Glutamatergic neuron (in vitro differentiated cells): ENCODE measurements around the gene ATG5. TPM values are rescaled to one million over a fixed set of nuclear protein-coding genes. Genes with fewer than 3 reads are reported as not detected.

ENCODE experiments used
- DNase-seq: peaks from one replicate; pipeline ENCODE4 v3.0.0; 2022
- H3K27ac Mint-ChIP-seq: one replicate; pipeline ENCODE4 v1.8.0; 2020; ENCODE audit warnings: mild to moderate bottlenecking, mixed read lengths, inconsistent platforms; ENCODE audit not compliant: unreplicated experiment
- H3K27me3 Mint-ChIP-seq: one replicate; pipeline ENCODE4 v1.8.0; 2020; ENCODE audit warnings: mild to moderate bottlenecking, moderate library complexity, mixed read lengths, inconsistent platforms; ENCODE audit not compliant: unreplicated experiment
- H3K36me3 Mint-ChIP-seq: one replicate; pipeline ENCODE4 v1.8.0; 2020; ENCODE audit warnings: mild to moderate bottlenecking, mixed read lengths, inconsistent platforms; ENCODE audit not compliant: unreplicated experiment
- H3K4me1 Mint-ChIP-seq: one replicate; pipeline ENCODE4 v1.8.0; 2020; ENCODE audit warnings: mild to moderate bottlenecking, low read depth, mixed read lengths, inconsistent platforms; ENCODE audit not compliant: unreplicated experiment
- H3K4me3 Mint-ChIP-seq: one replicate; pipeline ENCODE4 v1.8.0; 2020; ENCODE audit warnings: mild to moderate bottlenecking, mixed read lengths, inconsistent platforms; ENCODE audit not compliant: unreplicated experiment
- H3K9me3 Mint-ChIP-seq: one replicate; pipeline ENCODE4 v1.8.0; 2020; ENCODE audit warnings: mild to moderate bottlenecking, moderate library complexity, mixed read lengths, inconsistent platforms; ENCODE audit not compliant: unreplicated experiment
- CTCF ChIP-seq: fragments of 200-600 bp; sonication (generic); IDR thresholded peaks from one replicate; pipeline ENCODE4 v1.5.0; 2021; ENCODE audit not compliant: partially characterized antibody, unreplicated experiment
- total RNA-seq: library from RNA; stranded (reverse); fragmentation: NEBNext Ultra II Directional; extraction: Animal tissue kit (Norgen Biotek cat#: 25700); gene quantifications from one replicate; pipeline ENCODE4 v1.2.1, GENCODE V29; 2021; ENCODE audit not compliant: unreplicated experiment

The ATG5 gene
- total RNA-seq, 1 donor from 2014 or later = 24.8 TPM

DNA sequence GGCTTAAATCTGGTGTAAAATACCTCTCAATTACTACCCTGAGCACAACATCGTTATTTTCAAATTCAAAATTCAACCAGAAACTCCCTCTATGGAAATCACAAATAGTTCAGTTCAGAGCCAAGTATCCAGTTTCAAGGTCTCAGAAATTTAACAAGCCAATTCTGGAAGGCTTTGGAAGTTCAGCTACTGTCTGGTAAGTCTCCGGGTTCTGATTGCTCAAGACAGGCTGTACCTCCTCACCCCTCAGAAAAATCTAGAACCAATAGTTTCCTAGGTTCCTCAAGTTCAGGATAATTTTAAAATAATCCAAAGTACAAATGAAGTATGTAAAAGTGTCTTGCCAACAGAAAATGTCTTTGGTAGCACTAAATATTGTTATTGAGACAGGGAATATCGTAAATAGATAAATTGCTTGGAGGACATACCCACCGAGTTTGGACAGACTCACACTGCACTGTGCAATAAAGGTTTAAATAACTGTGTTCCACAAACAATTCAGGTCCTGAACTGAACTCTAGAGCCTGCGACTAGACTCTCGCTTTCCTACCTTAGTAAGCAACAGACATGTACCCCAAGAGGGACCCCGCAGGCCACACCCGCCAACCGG, 729 bp downstream of the ATG5 start:
- TF ChIP-seq CTCF = no peak
- DNase-seq = no peak
- H3K9me3 Mint-ChIP-seq = peaks cover 6% of the 10 kb centered on the region

GRCh38 chr6:106321940-106322339, 3.6 kb downstream of the ATG5 start:
- H3K27me3 Mint-ChIP-seq = peaks cover 2% of the 10 kb centered on the region
- no peaks in the 10 kb centered on the region for H3K36me3 Mint-ChIP-seq
- H3K9me3 Mint-ChIP-seq = peaks cover 6% of the 10 kb centered on the region
- H3K4me1 Mint-ChIP-seq = peaks cover 4% of the 10 kb centered on the region
- no peak overlapping the region for H3K4me3 Mint-ChIP-seq
- DNase-seq = no peak
- no peak overlapping the region for H3K27ac Mint-ChIP-seq
- TF ChIP-seq CTCF = no peak

More for the DNA sequence above, 729 bp downstream of the ATG5 start:
- Mint-ChIP-seq H3K4me1 (peaks cover 4% of the 10 kb centered on the region), H3K27ac (peak overlapping the region; percentile 34), H3K36me3 (no peaks in the 10 kb centered on the region), H3K4me3 (peak overlapping the region; percentile 91), H3K27me3 (peaks cover 2% of the 10 kb centered on the region)

DNA sequence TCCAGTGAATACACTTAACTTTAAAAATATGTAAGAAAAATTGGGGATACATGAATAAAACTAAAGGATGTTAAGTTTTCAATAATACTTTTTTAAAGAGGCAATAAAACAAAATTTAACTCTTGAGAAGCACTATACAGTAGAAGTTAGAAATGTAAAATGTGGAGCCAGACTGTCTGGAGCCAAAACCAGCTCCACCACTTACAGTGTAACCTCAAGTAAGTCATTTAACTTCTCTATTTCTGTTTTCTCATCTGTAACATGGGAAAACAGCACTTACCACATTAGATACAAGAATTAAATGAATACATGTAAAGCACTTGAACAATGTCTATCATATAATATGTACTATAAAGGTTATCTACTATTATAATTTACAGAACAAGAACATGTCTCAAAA, 6.7 kb downstream of the ATG5 start:
- H3K4me3 Mint-ChIP-seq = no peak overlapping the region
- H3K4me1 Mint-ChIP-seq = no peaks in the 10 kb centered on the region
- TF ChIP-seq CTCF = no peak
- no peaks in the 10 kb centered on the region for H3K9me3 Mint-ChIP-seq
- no peak for DNase-seq
- no peaks in the 10 kb centered on the region for H3K27me3 Mint-ChIP-seq
- H3K27ac Mint-ChIP-seq = no peak overlapping the region
- no peaks in the 10 kb centered on the region for H3K36me3 Mint-ChIP-seq

DNA sequence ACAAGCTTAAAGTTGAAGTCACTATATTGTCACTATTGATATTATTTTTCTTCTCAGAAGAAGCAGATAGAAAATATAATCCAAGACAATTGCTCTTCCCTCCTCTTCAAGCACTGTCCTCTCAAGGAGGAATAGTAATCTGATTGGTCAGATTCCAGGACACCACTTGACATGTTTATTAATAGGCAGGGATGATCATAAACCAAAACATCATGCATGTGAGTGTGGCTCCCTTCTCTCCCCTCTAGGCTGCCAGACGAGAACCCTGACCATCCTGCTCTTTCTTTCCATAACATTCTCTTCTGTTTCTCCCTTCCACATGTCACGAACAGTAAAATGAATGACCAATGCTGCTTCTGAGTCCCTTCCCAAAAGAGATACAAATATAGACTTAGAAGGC, 7.5 kb downstream of the ATG5 start:
- H3K9me3 Mint-ChIP-seq = no peaks in the 10 kb centered on the region
- H3K36me3 Mint-ChIP-seq = no peaks in the 10 kb centered on the region
- no peak for DNase-seq
- H3K27me3 Mint-ChIP-seq = no peaks in the 10 kb centered on the region
- no peak overlapping the region for H3K27ac Mint-ChIP-seq
- H3K4me1 Mint-ChIP-seq = no peaks in the 10 kb centered on the region
- no peak overlapping the region for H3K4me3 Mint-ChIP-seq
- TF ChIP-seq CTCF = no peak

- Mint-ChIP-seq H3K27ac (no peak overlapping the region), H3K36me3 (no peaks in the 10 kb centered on the region), H3K9me3 (no peaks in the 10 kb centered on the region), H3K4me1 (no peaks in the 10 kb centered on the region), H3K27me3 (no peaks in the 10 kb centered on the region), H3K4me3 (no peak overlapping the region)
- no peak for TF ChIP-seq CTCF
- DNase-seq = no peak
These were observed 9.2 kb downstream of the ATG5 start for GRCh38 chr6:106316375-106316766.
